ENCODE results near the gene APOL4. TPM values are rescaled to one million over a fixed set of nuclear protein-coding genes. Genes with fewer than 3 reads are reported as not detected.
A peak's percentile ranks its signal among the peaks of the same experiment; 100 is the strongest.
"Not testable (repeated sequence)": the region's sequence is repeated elsewhere in the genome, so short reads cannot be mapped to it uniquely, and the experiment has no call there.

Gene APOL4, protein sequence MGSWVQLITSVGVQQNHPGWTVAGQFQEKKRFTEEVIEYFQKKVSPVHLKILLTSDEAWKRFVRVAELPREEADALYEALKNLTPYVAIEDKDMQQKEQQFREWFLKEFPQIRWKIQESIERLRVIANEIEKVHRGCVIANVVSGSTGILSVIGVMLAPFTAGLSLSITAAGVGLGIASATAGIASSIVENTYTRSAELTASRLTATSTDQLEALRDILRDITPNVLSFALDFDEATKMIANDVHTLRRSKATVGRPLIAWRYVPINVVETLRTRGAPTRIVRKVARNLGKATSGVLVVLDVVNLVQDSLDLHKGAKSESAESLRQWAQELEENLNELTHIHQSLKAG
- total RNA-seq = 10 to 100 TPM; 17.0 to 22.6 TPM

DNA sequence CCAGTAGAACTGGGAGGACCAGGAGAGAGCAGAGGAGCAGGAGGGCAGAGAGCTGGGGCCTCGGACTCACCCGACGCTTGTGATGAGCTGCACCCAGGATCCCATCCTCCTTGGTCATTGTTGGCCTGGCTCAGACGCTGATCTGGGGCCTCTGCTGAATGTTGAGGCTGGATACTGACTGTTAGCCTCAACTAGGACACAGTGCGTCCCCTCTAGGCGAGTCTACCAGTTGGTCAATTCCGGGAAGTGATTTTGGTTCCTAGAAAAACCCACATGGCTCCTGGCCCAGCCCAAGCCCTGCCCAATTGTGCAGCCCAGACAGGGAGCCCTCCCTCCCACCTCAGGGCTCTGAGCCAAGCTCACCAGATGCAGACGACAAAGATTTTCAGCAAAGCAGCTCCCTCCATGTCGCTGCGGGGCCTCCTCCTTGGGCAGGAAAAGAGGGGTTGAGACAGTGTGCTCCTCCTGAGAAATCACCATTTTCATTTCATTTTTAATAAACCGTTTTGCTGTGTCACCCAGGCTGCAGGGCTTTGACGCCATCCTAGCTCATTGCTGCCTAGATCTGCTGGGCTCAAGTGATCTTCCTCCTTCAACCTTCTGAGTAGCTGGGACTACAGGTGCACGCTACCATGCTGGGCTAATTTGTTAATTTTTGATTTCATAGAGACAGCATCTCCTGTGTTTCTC is at the start of gene APOL4:
Gene APOL4 (minus strand): TSS at position 180 of the 690 bp plus-strand sequence. CDS start 75 bp downstream, at position 105.
- CTCF ChIA-PET = interaction anchor here (0.9 to 3.3 kb wide), 3 partner anchors 11 to 75 kb away, joined by 4 to 10 read pairs (median 4); no protein-coding TSS in a partner anchor
- H3K36me3 Mint-ChIP-seq = peaks cover 10% of the 10 kb centered on the region
- H3K27ac Mint-ChIP-seq = peak within 1 kb of the TSS; percentile 74
- H3K9me3 Mint-ChIP-seq (ENCODE audit: low read depth) = no peaks in the 10 kb centered on the region
- peak within 1 kb of the TSS; percentile 74 for H3K4me3 Mint-ChIP-seq
- H3K27me3 Mint-ChIP-seq = no peaks in the 10 kb centered on the region
- DNase-seq (peak; percentile 73), ATAC-seq (peak; percentile 52)
- peaks cover 65% of the 10 kb centered on the region for H3K4me1 Mint-ChIP-seq

DNA sequence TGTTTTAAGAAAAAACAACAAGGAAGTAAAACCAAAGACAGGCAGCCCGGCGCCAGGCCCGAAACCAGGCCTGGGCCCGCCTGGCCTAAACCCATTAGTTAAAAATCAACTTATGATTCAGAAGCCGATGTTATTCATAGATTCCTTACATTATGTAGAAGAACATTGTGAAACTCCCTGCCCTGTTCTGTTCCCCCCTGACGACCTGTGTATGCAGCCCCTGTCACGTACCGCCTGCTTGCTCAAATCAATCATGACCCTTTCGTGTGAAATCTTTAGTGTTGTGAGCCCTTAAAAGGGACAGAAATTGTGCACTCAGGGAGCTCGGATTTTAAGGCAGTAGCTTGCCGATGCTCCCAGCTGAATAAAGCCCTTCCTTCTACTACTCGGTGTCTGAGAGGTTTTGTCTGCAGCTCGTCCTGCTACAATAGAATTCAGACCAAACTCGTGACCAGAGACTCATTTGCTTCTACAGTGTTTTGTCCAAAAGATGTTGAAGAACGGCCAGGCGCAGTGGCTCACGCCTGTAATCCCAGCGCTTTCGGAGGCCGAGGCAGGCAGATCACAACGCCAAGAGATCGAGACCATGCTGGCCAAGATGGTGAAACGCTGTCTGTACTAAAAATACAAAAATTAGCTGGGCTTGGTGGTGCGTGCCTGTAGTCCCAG is 48.8 kb upstream of the APOL4 start:
- not testable (repeated sequence) for H3K4me3 Mint-ChIP-seq; H3K36me3 Mint-ChIP-seq; H3K27me3 Mint-ChIP-seq; H3K9me3 Mint-ChIP-seq (ENCODE audit: low read depth); H3K27ac Mint-ChIP-seq; DNase-seq; ATAC-seq
- H3K4me1 Mint-ChIP-seq = peaks cover 33% of the 10 kb centered on the region
- CTCF ChIA-PET = interaction anchor here (1.3 to 8.2 kb wide), 3 partner anchors 12 to 236 kb away, joined by 4 to 67 read pairs (median 10); partner anchors contain the start of gene APOL2

DNA sequence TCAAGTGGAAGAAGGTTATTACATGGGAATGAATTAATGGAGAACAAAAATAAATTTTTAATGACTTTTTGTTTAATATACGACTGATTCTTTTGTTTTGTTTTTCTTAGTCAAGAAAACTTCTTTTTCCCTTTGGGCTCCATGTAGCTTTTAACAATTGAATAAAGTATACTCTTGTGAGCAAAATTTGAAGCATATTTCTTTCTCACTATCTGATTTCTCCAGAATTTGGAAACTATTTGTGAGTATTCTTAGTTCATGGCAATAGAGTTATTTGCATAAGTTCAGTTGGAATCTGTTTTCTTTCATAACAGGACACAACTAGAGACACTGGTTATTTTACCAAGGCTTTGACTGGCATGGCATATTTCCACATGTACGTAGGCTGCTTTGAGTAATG is 47.6 kb upstream of the APOL4 start:
- H3K36me3 Mint-ChIP-seq = peaks cover 6% of the 10 kb centered on the region
- CTCF ChIA-PET = interaction anchor here (0.9 to 8.2 kb wide), 3 partner anchors 11 to 29 kb away, joined by 3 to 67 read pairs (median 4); partner anchors contain the start of gene APOL2
- H3K9me3 Mint-ChIP-seq (ENCODE audit: low read depth) = peaks cover 10% of the 10 kb centered on the region
- no peak overlapping the region for H3K27ac Mint-ChIP-seq
- no peak for DNase-seq
- no peak for ATAC-seq
- no peaks in the 10 kb centered on the region for H3K27me3 Mint-ChIP-seq
- peaks cover 23% of the 10 kb centered on the region for H3K4me1 Mint-ChIP-seq
- no peak overlapping the region for H3K4me3 Mint-ChIP-seq

GRCh38 chr22:36247955-36248354 is 46.3 kb upstream of the APOL4 start:
- Mint-ChIP-seq H3K9me3 (ENCODE audit: low read depth) (peaks cover 10% of the 10 kb centered on the region), H3K27ac (no peak overlapping the region), H3K27me3 (no peaks in the 10 kb centered on the region), H3K4me3 (no peak overlapping the region), H3K36me3 (peaks cover 6% of the 10 kb centered on the region), H3K4me1 (peaks cover 15% of the 10 kb centered on the region)
- CTCF ChIA-PET = interaction anchor here (0.9 to 8.2 kb wide), 3 partner anchors 10 to 30 kb away, joined by 3 to 67 read pairs (median 3); partner anchors contain the start of gene APOL2
- DNase-seq (no peak), ATAC-seq (no peak)

DNA sequence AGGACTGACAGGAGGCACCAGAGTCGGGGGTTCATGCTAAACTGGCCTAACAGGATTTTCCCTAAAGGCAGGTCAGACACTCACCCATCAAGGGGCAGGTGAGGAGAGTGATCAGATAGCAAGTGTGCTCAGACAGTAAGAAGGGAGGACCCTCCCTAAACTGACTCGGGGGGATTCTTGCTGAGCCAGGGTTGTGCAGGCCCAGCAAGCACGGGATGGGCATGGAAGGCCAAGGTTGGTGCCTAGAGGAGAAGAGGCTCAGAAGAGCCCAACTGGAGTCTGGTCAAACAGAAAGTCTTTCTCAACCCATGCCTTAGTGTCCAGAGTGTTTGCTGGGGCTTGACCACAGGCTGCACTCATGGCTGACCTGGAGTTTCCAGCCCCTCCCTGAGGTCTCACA is 45.1 kb upstream of the APOL4 start:
- DNase-seq (no peak), ATAC-seq (no peak)
- Mint-ChIP-seq H3K27ac (no peak overlapping the region), H3K4me3 (no peak overlapping the region), H3K36me3 (peaks cover 13% of the 10 kb centered on the region), H3K9me3 (ENCODE audit: low read depth) (peaks cover 15% of the 10 kb centered on the region), H3K4me1 (peaks cover 4% of the 10 kb centered on the region), H3K27me3 (no peaks in the 10 kb centered on the region)
- CTCF ChIA-PET = no interaction called here

DNA sequence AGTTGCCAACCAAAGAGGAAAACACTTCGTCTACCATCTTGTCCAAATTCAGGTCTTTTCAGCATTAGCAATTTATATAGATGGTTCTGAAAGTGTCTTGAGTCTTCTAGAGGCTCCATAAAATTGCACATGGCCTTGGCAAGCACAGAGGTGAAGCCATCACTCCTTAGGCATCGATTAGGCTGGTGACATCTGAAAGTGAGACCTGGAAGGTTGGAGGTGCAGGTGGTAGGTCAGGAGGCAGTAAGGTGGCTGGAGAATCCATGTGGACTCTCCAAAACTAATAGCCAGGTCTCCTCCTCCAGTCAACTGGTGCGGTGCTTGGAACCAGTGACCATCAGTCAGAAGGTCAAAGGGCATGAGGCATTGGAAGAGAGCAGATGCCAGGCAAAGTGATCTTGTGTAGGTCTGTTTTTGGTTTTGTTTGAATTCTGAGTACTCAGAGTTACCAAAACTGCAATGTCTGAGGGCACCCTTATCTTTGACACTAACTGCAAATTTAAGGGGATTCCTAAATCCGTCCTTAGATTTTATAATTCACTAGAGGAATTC is 44.3 kb upstream of the APOL4 start:
- DNase-seq = no peak
- peaks cover 13% of the 10 kb centered on the region for H3K36me3 Mint-ChIP-seq
- H3K27ac Mint-ChIP-seq = no peak overlapping the region
- H3K4me3 Mint-ChIP-seq = no peak overlapping the region
- no peaks in the 10 kb centered on the region for H3K27me3 Mint-ChIP-seq
- CTCF ChIA-PET = no interaction called here
- no peaks in the 10 kb centered on the region for H3K4me1 Mint-ChIP-seq
- ATAC-seq = no peak
- peaks cover 15% of the 10 kb centered on the region for H3K9me3 Mint-ChIP-seq (ENCODE audit: low read depth)

DNA sequence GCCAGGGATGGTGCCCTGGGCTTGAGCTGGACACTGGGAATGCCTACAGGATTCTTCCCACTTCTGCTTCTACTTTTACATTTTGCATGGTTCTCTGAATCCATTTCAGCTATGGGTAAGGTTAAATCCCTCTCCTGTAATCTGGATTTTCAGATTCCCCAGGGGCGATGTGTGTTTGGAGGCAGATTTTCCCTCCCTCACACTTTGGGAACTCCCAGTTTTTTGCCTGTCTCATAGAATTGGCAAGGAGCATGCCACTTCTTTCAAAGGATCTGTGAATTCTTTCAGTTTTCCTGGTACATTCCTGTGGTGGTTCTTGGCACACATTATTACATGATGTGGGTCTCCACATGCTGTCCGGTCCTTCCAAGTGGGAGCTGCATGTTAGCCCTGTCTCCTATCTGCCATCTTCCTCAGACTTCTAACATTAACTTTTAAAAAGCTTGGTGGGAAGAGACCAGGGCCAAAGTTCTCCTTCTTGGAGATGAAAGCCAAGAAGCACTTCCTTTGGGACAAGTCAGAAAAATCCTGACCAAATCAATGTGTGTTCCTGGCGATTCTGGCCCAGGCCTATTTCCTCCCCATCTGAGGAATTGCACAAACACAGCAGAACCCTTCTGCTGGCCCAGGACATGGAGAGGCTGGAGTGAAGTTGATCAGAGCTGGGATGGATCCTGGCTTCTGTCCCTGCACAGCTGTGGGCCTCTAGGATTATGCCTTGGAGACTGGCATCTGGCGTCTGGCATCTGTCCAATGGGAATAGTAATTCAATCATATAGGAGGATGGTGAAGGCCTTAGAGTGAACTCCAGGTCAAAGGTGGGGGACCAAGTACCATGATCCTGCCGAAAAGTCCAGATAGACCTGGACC is 43.1 kb upstream of the APOL4 start:
- Mint-ChIP-seq H3K27me3 (no peaks in the 10 kb centered on the region), H3K4me3 (no peak overlapping the region), H3K4me1 (peaks cover 4% of the 10 kb centered on the region), H3K27ac (no peak overlapping the region), H3K9me3 (ENCODE audit: low read depth) (peaks cover 12% of the 10 kb centered on the region), H3K36me3 (peaks cover 10% of the 10 kb centered on the region)
- ATAC-seq (no peak), DNase-seq (no peak)
- CTCF ChIA-PET = interaction anchor here (1.0 to 3.5 kb wide), 3 partner anchors 9 to 179 kb away, joined by 3 to 24 read pairs (median 4); partner anchors contain the start of gene APOL1

GRCh38 chr22:36243986-36244385 is 42.4 kb upstream of the APOL4 start:
- Mint-ChIP-seq H3K36me3 (peaks cover 15% of the 10 kb centered on the region), H3K4me1 (peaks cover 10% of the 10 kb centered on the region), H3K27me3 (no peaks in the 10 kb centered on the region), H3K4me3 (no peak overlapping the region), H3K9me3 (ENCODE audit: low read depth) (peaks cover 11% of the 10 kb centered on the region), H3K27ac (no peak overlapping the region)
- ATAC-seq = no peak
- CTCF ChIA-PET = interaction anchor here (1.0 to 3.5 kb wide), 4 partner anchors 9 to 178 kb away, joined by 3 to 24 read pairs (median 4); partner anchors contain the start of gene APOL1
- no peak for DNase-seq

DNA sequence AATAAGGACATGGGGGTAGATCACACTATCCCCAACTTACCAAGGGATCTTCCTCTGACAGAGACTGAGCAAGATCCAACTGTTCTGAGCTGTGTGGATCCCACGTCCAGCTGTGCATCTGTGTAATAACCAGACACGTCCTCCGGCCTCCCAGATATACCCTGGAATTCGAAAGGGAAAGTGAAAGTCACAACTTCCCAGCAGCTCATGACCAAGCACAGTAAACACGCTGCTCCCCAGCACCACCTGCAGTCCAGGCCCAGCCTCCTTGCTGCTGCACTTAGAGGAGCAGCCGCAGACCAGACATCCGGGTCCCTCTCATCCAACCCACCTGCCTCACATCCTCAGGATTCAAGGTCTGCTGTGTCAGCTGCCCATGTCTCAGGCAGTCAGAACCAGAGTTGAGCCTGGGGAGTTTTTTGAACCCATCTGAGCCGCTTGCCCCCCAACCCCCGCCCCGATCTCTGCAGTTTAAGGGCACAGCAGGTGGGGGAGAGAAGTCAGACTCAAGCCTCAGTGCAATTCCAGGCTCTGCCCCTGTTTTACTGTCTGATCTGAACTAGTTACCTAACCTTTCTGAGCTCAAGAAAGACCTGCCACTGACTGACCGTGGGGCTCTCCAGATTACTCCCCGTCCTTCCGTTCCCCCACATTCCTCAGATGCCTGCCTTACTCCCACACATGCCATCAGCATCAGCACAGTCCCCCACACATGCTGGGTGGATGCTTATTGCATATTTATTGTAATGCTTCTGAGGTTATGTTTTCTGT is 38.0 kb upstream of the APOL4 start, which contains the start of gene APOL2:
Gene APOL2 (minus strand): TSS at position 127 of the 771 bp plus-strand sequence. CDS start 6,365 bp downstream, outside the sequence.
- peak within 1 kb of the TSS; percentile 99 for H3K4me3 Mint-ChIP-seq
- ATAC-seq (peak; percentile 96), DNase-seq (peak; percentile 92)
- H3K36me3 Mint-ChIP-seq = peaks cover 49% of the 10 kb centered on the region
- no peaks in the 10 kb centered on the region for H3K27me3 Mint-ChIP-seq
- H3K9me3 Mint-ChIP-seq (ENCODE audit: low read depth) = peaks cover 11% of the 10 kb centered on the region
- CTCF ChIA-PET = interaction anchor here (0.7 to 7.6 kb wide), 36 partner anchors 12 to 591 kb away, joined by 3 to 67 read pairs (median 4); partner anchors contain the start of genes APOL1, APOL3, APOL6 and FOXRED2
- peak within 1 kb of the TSS; percentile 95 for H3K27ac Mint-ChIP-seq
- H3K4me1 Mint-ChIP-seq = peaks cover 45% of the 10 kb centered on the region

DNA sequence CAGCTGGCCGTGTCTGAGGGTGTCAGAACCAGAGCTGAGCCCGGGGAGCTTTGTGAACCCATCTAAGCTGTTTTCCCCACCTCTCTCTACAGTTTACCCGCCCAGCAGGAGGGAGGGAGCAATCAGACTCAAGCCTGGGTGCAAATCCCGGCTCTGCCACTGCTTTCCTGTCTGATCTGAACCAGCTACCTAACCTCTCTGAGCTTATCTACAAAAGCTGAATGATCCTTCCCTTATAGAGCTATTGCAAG is 37.5 kb upstream of the APOL4 start:
- Mint-ChIP-seq H3K9me3 (ENCODE audit: low read depth) (peaks cover 11% of the 10 kb centered on the region), H3K4me1 (peaks cover 50% of the 10 kb centered on the region), H3K4me3 (peak overlapping the region; percentile 99), H3K27me3 (no peaks in the 10 kb centered on the region), H3K36me3 (peaks cover 52% of the 10 kb centered on the region), H3K27ac (peak overlapping the region; percentile 95)
- CTCF ChIA-PET = interaction anchor here (0.7 to 7.6 kb wide), 32 partner anchors 11 to 591 kb away, joined by 3 to 67 read pairs (median 5); partner anchors contain the start of genes APOL1, APOL3, APOL6 and FOXRED2
- DNase-seq (no peak), ATAC-seq (peak; percentile 17)

- CTCF ChIA-PET = interaction anchor here (0.7 to 7.6 kb wide), 36 partner anchors 11 to 590 kb away, joined by 3 to 67 read pairs (median 4); partner anchors contain the start of genes APOL1, APOL3, APOL6 and FOXRED2
- DNase-seq (peak; percentile 47), ATAC-seq (peak; percentile 1)
- peaks cover 54% of the 10 kb centered on the region for H3K4me1 Mint-ChIP-seq
- H3K27ac Mint-ChIP-seq = peak overlapping the region; percentile 95
- H3K27me3 Mint-ChIP-seq = no peaks in the 10 kb centered on the region
- H3K9me3 Mint-ChIP-seq (ENCODE audit: low read depth) = peaks cover 11% of the 10 kb centered on the region
- peak overlapping the region; percentile 99 for H3K4me3 Mint-ChIP-seq
- peaks cover 56% of the 10 kb centered on the region for H3K36me3 Mint-ChIP-seq
These were observed 37.0 kb upstream of the APOL4 start for GRCh38 chr22:36238373-36239149.

Data from activated CD8-positive, alpha-beta memory T cell treated with anti-CD3 and anti-CD28 coated beads, Interleukin-2, amount 10 ng/mL, durations not matched to agents 7 days and 5 days (primary cell).